ENCODE measurements around the gene NUDT10.
"Not testable (repeated sequence)": the region's sequence is repeated elsewhere in the genome, so short reads cannot be mapped to it uniquely, and the experiment has no call there.

NUDT10 gene

GRCh38 chrX:51332188-51332942, at the start of gene NUDT10:
TSS of gene NUDT10 (plus strand) at chrX:51332822. CDS start at chrX:51332966, 144 bp downstream.
- H3K4me3 ChIP-seq (ENCODE audit: control insufficient read depth, low read depth, low read length): peak within 1 kb of the TSS; percentile 31
- DNase-seq (ENCODE audit: low read depth): no peak
- TF ChIP-seq CTCF (IDR thresholded peaks at IDR 0.05; ENCODE audit: control insufficient read depth, insufficient read depth, low read depth, low read length, missing control alignments): no peak

- H3K4me3 ChIP-seq (ENCODE audit: control insufficient read depth, low read depth, low read length): no peak overlapping the region
- no peak for DNase-seq (ENCODE audit: low read depth)
- no peak for TF ChIP-seq CTCF (IDR thresholded peaks at IDR 0.05; ENCODE audit: control insufficient read depth, insufficient read depth, low read depth, low read length, missing control alignments)
These were observed 40.2 kb upstream of the NUDT10 start for GRCh38 chrX:51292421-51292820.

- DNase-seq (ENCODE audit: low read depth): no peak
- H3K4me3 ChIP-seq (ENCODE audit: control insufficient read depth, low read depth, low read length): no peak overlapping the region
- no peak for TF ChIP-seq CTCF (IDR thresholded peaks at IDR 0.05; ENCODE audit: control insufficient read depth, insufficient read depth, low read depth, low read length, missing control alignments)
These were observed 36.5 kb upstream of the NUDT10 start for GRCh38 chrX:51296138-51296537.

GRCh38 chrX:51316271-51316670, 16.4 kb upstream of the NUDT10 start:
- TF ChIP-seq CTCF (IDR thresholded peaks at IDR 0.05; ENCODE audit: control insufficient read depth, insufficient read depth, low read depth, low read length, missing control alignments): no peak
- DNase-seq (ENCODE audit: low read depth): no peak
- no peak overlapping the region for H3K4me3 ChIP-seq (ENCODE audit: control insufficient read depth, low read depth, low read length)

GRCh38 chrX:51332943-51333785, 542 bp downstream of the NUDT10 start:
- peak overlapping the region; percentile 31 for H3K4me3 ChIP-seq (ENCODE audit: control insufficient read depth, low read depth, low read length)
- not testable (repeated sequence) for DNase-seq (ENCODE audit: low read depth)

- no peak for TF ChIP-seq CTCF (IDR thresholded peaks at IDR 0.05; ENCODE audit: control insufficient read depth, insufficient read depth, low read depth, low read length, missing control alignments)
- no peak for DNase-seq (ENCODE audit: low read depth)
- no peak overlapping the region for H3K4me3 ChIP-seq (ENCODE audit: control insufficient read depth, low read depth, low read length)
These were observed 1.7 kb downstream of the NUDT10 start for GRCh38 chrX:51334276-51334675.

GRCh38 chrX:51336584-51336983, 4.0 kb downstream of the NUDT10 start:
- TF ChIP-seq CTCF (IDR thresholded peaks at IDR 0.05; ENCODE audit: control insufficient read depth, insufficient read depth, low read depth, low read length, missing control alignments): peak; percentile 63
- peak; percentile 10 for DNase-seq (ENCODE audit: low read depth)
- H3K4me3 ChIP-seq (ENCODE audit: control insufficient read depth, low read depth, low read length): no peak overlapping the region

All from AG09309 (cell line).